Stimulated activated CD8-positive, alpha-beta memory T cell treated with anti-CD3 and anti-CD28 coated beads, Interleukin-15, amount 100 ng/mL, for 4 hours (primary cell): ENCODE data around the gene FBXL17.
"Not testable (repeated sequence)": the region's sequence is repeated elsewhere in the genome, so short reads cannot be mapped to it uniquely, and the experiment has no call there.

Experiments
- DNase-seq, 2 donors: peaks; one replicate each; pipeline ENCODE4 v3.0.0-alpha.2; 2020; ENCODE audit warnings: low read depth in 2 of 2

The FBXL17 gene

GRCh38 chr5:108381954-108382783 is at the start of gene FBXL17:
FBXL17 (minus strand) TSS chr5:108382098.
- DNase-seq, result peak; percentile 83 to 84

- no peak for DNase-seq
These were observed 49.2 kb upstream of the FBXL17 start for GRCh38 chr5:108430931-108431608.

GRCh38 chr5:108421713-108422112 is 39.8 kb upstream of the FBXL17 start:
- no peak for DNase-seq

- no peak for DNase-seq
These were observed 38.9 kb upstream of the FBXL17 start for GRCh38 chr5:108420755-108421154.

- DNase-seq, result no peak
These were observed 38.3 kb upstream of the FBXL17 start for GRCh38 chr5:108420158-108420557.

- DNase-seq, result no peak
These were observed 36.3 kb upstream of the FBXL17 start for GRCh38 chr5:108418197-108418596.

- DNase-seq, result no peak
These were observed 35.3 kb upstream of the FBXL17 start for GRCh38 chr5:108417166-108417670.

- no peak for DNase-seq
These were observed 33.8 kb upstream of the FBXL17 start for GRCh38 chr5:108415726-108416125.

GRCh38 chr5:108409786-108410185 is 27.9 kb upstream of the FBXL17 start:
- DNase-seq, result no peak

- not testable (repeated sequence) for DNase-seq
These were observed 23.3 kb upstream of the FBXL17 start for GRCh38 chr5:108405201-108405600.

- DNase-seq, result no peak
These were observed 17.1 kb upstream of the FBXL17 start for GRCh38 chr5:108398964-108399363.

- not testable (repeated sequence) for DNase-seq
These were observed 14.9 kb upstream of the FBXL17 start for GRCh38 chr5:108396837-108397236.

- DNase-seq, result no peak
These were observed 5.9 kb upstream of the FBXL17 start for GRCh38 chr5:108387758-108388157.

- DNase-seq, result no peak
These were observed 4.6 kb upstream of the FBXL17 start for GRCh38 chr5:108386345-108387061.

- no peak for DNase-seq
These were observed 2.8 kb upstream of the FBXL17 start for GRCh38 chr5:108384741-108385140.

GRCh38 chr5:108382784-108383330 is 959 bp upstream of the FBXL17 start:
- no peak for DNase-seq

- DNase-seq, result peak; percentile 57 to 69
These were observed 446 bp downstream of the FBXL17 start for GRCh38 chr5:108381350-108381953.

- DNase-seq, result peak; percentile 10 to 44
These were observed 1.2 kb downstream of the FBXL17 start for GRCh38 chr5:108380531-108381349.

- DNase-seq, result no peak
These were observed 2.0 kb downstream of the FBXL17 start for GRCh38 chr5:108379722-108380530.

- DNase-seq, result no peak
These were observed 6.1 kb downstream of the FBXL17 start for GRCh38 chr5:108375768-108376167.
